Trophoblast cell (in vitro differentiated cells and primary cell): ENCODE results near the gene CLTC.

Experiments
- DNase-seq, 2 donors: peaks; one replicate each; pipeline ENCODE4 v3.0.0-alpha.2; 2016
- H2AFZ ChIP-seq: 2 replicates; pipeline ENCODE4 v1.6.1; 2013; ENCODE audit warnings: low read length, moderate library complexity, mild to moderate bottlenecking; ENCODE audit not compliant: insufficient read depth, poor library complexity
- H2AK5ac ChIP-seq: 2 replicates; pipeline ENCODE4 v1.6.1; 2013; ENCODE audit warnings: mild to moderate bottlenecking, low read length
- H2BK120ac ChIP-seq: 2 replicates; pipeline ENCODE4 v1.6.1; 2013; ENCODE audit warnings: low read length, mild to moderate bottlenecking, moderate library complexity; ENCODE audit not compliant: insufficient read depth, poor library complexity
- H2BK12ac ChIP-seq: 2 replicates; pipeline ENCODE4 v1.6.1; 2013; ENCODE audit warnings: mild to moderate bottlenecking, low read length, moderate library complexity
- H2BK5ac ChIP-seq: 2 replicates; pipeline ENCODE4 v1.6.1; 2013; ENCODE audit warnings: low read length, low read depth, moderate library complexity, mild to moderate bottlenecking; ENCODE audit not compliant: poor library complexity
- H3K14ac ChIP-seq: 2 replicates; pipeline ENCODE4 v1.6.1; 2013; ENCODE audit warnings: mild to moderate bottlenecking, low read length
- H3K18ac ChIP-seq: 2 replicates; pipeline ENCODE4 v1.6.1; 2013; ENCODE audit warnings: mild to moderate bottlenecking, low read length
- H3K23ac ChIP-seq: 2 replicates; pipeline ENCODE4 v1.6.1; 2013; ENCODE audit warnings: low read length
- H3K27ac ChIP-seq: 2 replicates; pipeline ENCODE4 v1.5.1; 2013; ENCODE audit warnings: low read depth, mild to moderate bottlenecking, inconsistent platforms, low read length, moderate library complexity
- H3K27me3 ChIP-seq: 2 replicates; pipeline ENCODE4 v1.6.1; 2013; ENCODE audit warnings: inconsistent platforms, mild to moderate bottlenecking, low read length, moderate library complexity; ENCODE audit not compliant: insufficient read depth
- H3K36me3 ChIP-seq, 2 experiments: 1 replicate in 1 of 2; 2 replicates in 1 of 2; pipeline ENCODE4 v1.6.1; 2013; ENCODE audit warnings: low read length in 2 of 2, mild to moderate bottlenecking in 2 of 2, moderate library complexity in 1 of 2; ENCODE audit not compliant: insufficient read depth in 2 of 2, control insufficient read depth in 1 of 2
- H3K4ac ChIP-seq: 2 replicates; pipeline ENCODE4 v1.6.1; 2013; ENCODE audit warnings: low read depth, mild to moderate bottlenecking, low read length, moderate library complexity
- H3K4me1 ChIP-seq, 2 experiments: 1 replicate in 1 of 2; 2 replicates in 1 of 2; pipeline ENCODE4 v1.6.1; 2013; ENCODE audit warnings: low read length in 2 of 2, mild to moderate bottlenecking in 2 of 2, moderate library complexity in 1 of 2; ENCODE audit not compliant: insufficient read depth in 2 of 2, control insufficient read depth in 1 of 2
- H3K4me2 ChIP-seq: 2 replicates; pipeline ENCODE4 v1.6.1; 2013; ENCODE audit warnings: inconsistent platforms, mild to moderate bottlenecking, low read length, moderate library complexity
- H3K4me3 ChIP-seq: 2 replicates; pipeline ENCODE4 v1.5.1; 2013; ENCODE audit warnings: mild to moderate bottlenecking, low read depth, low read length, inconsistent platforms
- H3K79me1 ChIP-seq: one replicate; pipeline ENCODE4 v1.6.1; 2013; ENCODE audit warnings: low read length
- H3K79me2 ChIP-seq: 2 replicates; pipeline ENCODE4 v1.6.1; 2013; ENCODE audit warnings: low read length, mild to moderate bottlenecking; ENCODE audit not compliant: control insufficient read depth, insufficient read depth, poor library complexity
- H3K9ac ChIP-seq: 2 replicates; pipeline ENCODE4 v1.6.1; 2013; ENCODE audit warnings: mild to moderate bottlenecking, low read length
- H3K9me3 ChIP-seq: 2 replicates; pipeline ENCODE4 v1.6.1; 2013; ENCODE audit warnings: low read depth, mild to moderate bottlenecking, control low read depth, inconsistent platforms, low read length; ENCODE audit not compliant: insufficient read depth
- H4K12ac ChIP-seq: 2 replicates; pipeline ENCODE4 v1.6.1; 2013; ENCODE audit warnings: low read depth, mild to moderate bottlenecking, low read length, moderate library complexity
- H4K8ac ChIP-seq: 2 replicates; pipeline ENCODE4 v1.6.1; 2013; ENCODE audit warnings: low read depth, mild to moderate bottlenecking, low read length, moderate library complexity
- H4K91ac ChIP-seq: one replicate; pipeline ENCODE4 v1.6.1; 2013; ENCODE audit warnings: low read depth, mild to moderate bottlenecking, low read length, moderate library complexity
- WGBS: extraction: QIAGEN DNeasy Blood & Tissue Kit; methylation state at CpG from one replicate; pipeline ENCODE4 v1.1.7; 2013; ENCODE audit warnings: missing lambda C conversion rate; ENCODE audit not compliant: insufficient read length, insufficient coverage; ENCODE audit errors: extremely low coverage; 5-methylcytosine and 5-hydroxymethylcytosine counted together

Gene CLTC

DNA sequence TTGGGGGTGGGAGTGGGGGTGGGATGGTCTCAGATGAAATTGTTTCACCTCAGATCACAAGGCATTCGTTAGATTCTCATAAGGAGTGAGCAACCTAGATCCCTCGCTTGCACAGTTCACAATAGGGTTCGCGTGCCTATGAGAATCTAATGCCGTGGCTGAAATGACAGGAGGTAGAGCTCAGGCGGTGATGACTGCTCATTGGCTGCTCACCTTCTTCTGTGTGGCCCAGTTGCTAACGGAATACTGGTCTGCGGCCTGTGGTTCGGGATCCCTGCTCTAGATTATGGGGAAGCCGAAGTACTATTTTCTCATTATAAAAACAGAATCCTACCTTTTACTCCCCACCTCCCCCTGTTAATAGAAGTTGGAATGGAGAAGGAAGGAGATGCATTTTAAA is 18.9 kb downstream of the CLTC start:
- H4K12ac ChIP-seq: no peak overlapping the region
- WGBS: no CpG with 5 or more reads among the region's 10 CpGs
- H3K4me2 ChIP-seq: no peak overlapping the region

GRCh38 chr17:59641799-59642484 is 22.2 kb downstream of the CLTC start:
- no peak overlapping the region for H3K4me3 ChIP-seq
- no peak overlapping the region for H2BK12ac ChIP-seq
- no peaks in the 10 kb centered on the region for H3K27me3 ChIP-seq
- no peak for DNase-seq
- no peak overlapping the region for H3K18ac ChIP-seq
- H3K23ac ChIP-seq: no peak overlapping the region
- H2AFZ ChIP-seq: no peak overlapping the region
- no peak overlapping the region for H2BK5ac ChIP-seq
- H4K8ac ChIP-seq: no peak overlapping the region
- H4K12ac ChIP-seq: no peak overlapping the region
- no peaks in the 10 kb centered on the region for H3K9me3 ChIP-seq
- no peak overlapping the region for H2AK5ac ChIP-seq
- H3K9ac ChIP-seq: no peak overlapping the region
- H3K4ac ChIP-seq: no peak overlapping the region
- no CpG with 5 or more reads among the region's 2 CpGs for WGBS
- H4K91ac ChIP-seq: no peak overlapping the region
- no peak overlapping the region for H3K27ac ChIP-seq
- H3K79me2 ChIP-seq: peaks cover 8% of the 10 kb centered on the region
- H3K4me1 ChIP-seq: no peaks in the 10 kb centered on the region
- no peak overlapping the region for H3K4me2 ChIP-seq
- H2BK120ac ChIP-seq: no peak overlapping the region
- peaks cover 6 to 7% of the 10 kb centered on the region in 2 experiments for H3K36me3 ChIP-seq
- no peaks in the 10 kb centered on the region for H3K79me1 ChIP-seq
- H3K14ac ChIP-seq: no peak overlapping the region

More for the DNA sequence above, 18.9 kb downstream of the CLTC start:
- Histone ChIP-seq H3K4me1 (peaks cover 4% of the 10 kb centered on the region in 2 experiments), H2AK5ac (no peak overlapping the region), H3K79me2 (peaks cover 16% of the 10 kb centered on the region), H2BK12ac (no peak overlapping the region), H4K8ac (no peak overlapping the region), H3K36me3 (peaks cover 3 to 5% of the 10 kb centered on the region in 2 experiments), H3K9ac (no peak overlapping the region), H3K23ac (no peak overlapping the region), H4K91ac (no peak overlapping the region), H3K18ac (no peak overlapping the region), H3K79me1 (no peaks in the 10 kb centered on the region), H3K4ac (peak overlapping the region; percentile 72), H3K4me3 (no peak overlapping the region), H2BK120ac (no peak overlapping the region), H3K27ac (no peak overlapping the region), H2BK5ac (no peak overlapping the region), H3K9me3 (no peaks in the 10 kb centered on the region), H3K27me3 (no peaks in the 10 kb centered on the region), H2AFZ (no peak overlapping the region), H3K14ac (no peak overlapping the region)
- DNase-seq: no peak

- H3K4ac ChIP-seq: no peak overlapping the region
- no peak overlapping the region for H3K18ac ChIP-seq
- peak in 1 of 2 donors; percentile 41 for DNase-seq
- no peak overlapping the region for H2BK5ac ChIP-seq
- no peaks in the 10 kb centered on the region for H3K79me1 ChIP-seq
- no peak overlapping the region for H4K91ac ChIP-seq
- no peak overlapping the region for H3K9ac ChIP-seq
- H3K4me1 ChIP-seq: no peaks in the 10 kb centered on the region
- H4K8ac ChIP-seq: no peak overlapping the region
- no peak overlapping the region for H3K14ac ChIP-seq
- H3K27ac ChIP-seq: no peak overlapping the region
- no peak overlapping the region for H4K12ac ChIP-seq
- no peak overlapping the region for H3K4me3 ChIP-seq
- WGBS: no CpG with 5 or more reads among the region's 1 CpG
- H3K79me2 ChIP-seq: peaks cover 8% of the 10 kb centered on the region
- H2AK5ac ChIP-seq: no peak overlapping the region
- no peak overlapping the region for H3K4me2 ChIP-seq
- no peaks in the 10 kb centered on the region for H3K9me3 ChIP-seq
- H2BK120ac ChIP-seq: no peak overlapping the region
- H3K36me3 ChIP-seq: peaks cover 6 to 9% of the 10 kb centered on the region in 2 experiments
- H3K27me3 ChIP-seq: no peaks in the 10 kb centered on the region
- no peak overlapping the region for H2AFZ ChIP-seq
- H2BK12ac ChIP-seq: no peak overlapping the region
- no peak overlapping the region for H3K23ac ChIP-seq
Observed at GRCh38 chr17:59642565-59642964, 22.9 kb downstream of the CLTC start.

GRCh38 chr17:59643159-59644140 is 23.8 kb downstream of the CLTC start:
- H3K27me3 ChIP-seq: no peaks in the 10 kb centered on the region
- no peak overlapping the region for H4K91ac ChIP-seq
- no CpG with 5 or more reads among the region's 5 CpGs for WGBS
- H2BK5ac ChIP-seq: no peak overlapping the region
- H3K4me3 ChIP-seq: no peak overlapping the region
- no peak overlapping the region for H3K9ac ChIP-seq
- H2BK120ac ChIP-seq: no peak overlapping the region
- H2BK12ac ChIP-seq: no peak overlapping the region
- no peak overlapping the region for H2AFZ ChIP-seq
- H3K14ac ChIP-seq: no peak overlapping the region
- H4K12ac ChIP-seq: no peak overlapping the region
- no peak overlapping the region for H3K18ac ChIP-seq
- H3K9me3 ChIP-seq: no peaks in the 10 kb centered on the region
- H3K4ac ChIP-seq: no peak overlapping the region
- H4K8ac ChIP-seq: no peak overlapping the region
- H3K4me1 ChIP-seq: no peaks in the 10 kb centered on the region
- no peak overlapping the region for H3K27ac ChIP-seq
- no peak overlapping the region for H3K4me2 ChIP-seq
- no peak overlapping the region for H3K23ac ChIP-seq
- peaks cover 8% of the 10 kb centered on the region for H3K79me2 ChIP-seq
- DNase-seq: no peak
- peaks cover 6 to 11% of the 10 kb centered on the region in 2 experiments for H3K36me3 ChIP-seq
- H3K79me1 ChIP-seq: no peaks in the 10 kb centered on the region
- no peak overlapping the region for H2AK5ac ChIP-seq
